KOPT-K1 (cell line): Measurements from ENCODE around the gene CCT6B.
"Not testable (repeated sequence)": the region's sequence is repeated elsewhere in the genome, so short reads cannot be mapped to it uniquely, and the experiment has no call there.

Source experiments
- H3K27ac ChIP-seq: fragments of 200-600 bp; sonication (generic); 2 replicates; pipeline ENCODE4 v1.5.1; 2016; ENCODE audit warnings: antibody characterized with exemption, mild to moderate bottlenecking, low read depth, low read length; ENCODE audit not compliant: poor library complexity, severe bottlenecking
- H3K36me3 ChIP-seq: fragments of 200-600 bp; sonication (generic); 2 replicates; pipeline ENCODE4 v1.5.1; 2017; ENCODE audit warnings: antibody characterized with exemption, mild to moderate bottlenecking, low read length, moderate library complexity; ENCODE audit not compliant: insufficient read depth
- H3K9me3 ChIP-seq: fragments of 200-600 bp; sonication (generic); 2 replicates; pipeline ENCODE4 v1.5.1; 2017; ENCODE audit warnings: antibody characterized with exemption, low read length, mild to moderate bottlenecking; ENCODE audit not compliant: insufficient read depth, poor library complexity, severe bottlenecking

CCT6B gene

GRCh38 chr17:34990921-34991365, 29.7 kb upstream of the CCT6B start:
- peaks cover 98% of the 10 kb centered on the region for H3K36me3 ChIP-seq
- no peaks in the 10 kb centered on the region for H3K9me3 ChIP-seq
- H3K27ac ChIP-seq, result no peak overlapping the region

- peaks cover 96% of the 10 kb centered on the region for H3K36me3 ChIP-seq
- no peaks in the 10 kb centered on the region for H3K9me3 ChIP-seq
- no peak overlapping the region for H3K27ac ChIP-seq
Measured at GRCh38 chr17:34989473-34989872, 28.2 kb upstream of the CCT6B start.

GRCh38 chr17:34988644-34989043, 27.4 kb upstream of the CCT6B start:
- Histone ChIP-seq H3K27ac (no peak overlapping the region), H3K9me3 (no peaks in the 10 kb centered on the region), H3K36me3 (peaks cover 88% of the 10 kb centered on the region)

- Histone ChIP-seq H3K9me3 (no peaks in the 10 kb centered on the region), H3K27ac (no peak overlapping the region), H3K36me3 (peaks cover 84% of the 10 kb centered on the region)
Measured at GRCh38 chr17:34987232-34987631, 26.0 kb upstream of the CCT6B start.

GRCh38 chr17:34981538-34982241, 20.4 kb upstream of the CCT6B start:
- Histone ChIP-seq H3K9me3 (no peaks in the 10 kb centered on the region), H3K27ac (peak overlapping the region; percentile 91), H3K36me3 (peaks cover 30% of the 10 kb centered on the region)

- Histone ChIP-seq H3K36me3 (peaks cover 23% of the 10 kb centered on the region), H3K27ac (peak overlapping the region; percentile 91), H3K9me3 (no peaks in the 10 kb centered on the region)
Measured at GRCh38 chr17:34980681-34981537, 19.6 kb upstream of the CCT6B start.

- Histone ChIP-seq H3K27ac (peak within 1 kb of the TSS; percentile 91), H3K9me3 (no peaks in the 10 kb centered on the region), H3K36me3 (peaks cover 17% of the 10 kb centered on the region)
Measured at GRCh38 chr17:34980353-34980680, 19.1 kb upstream of the CCT6B start, which contains the start of gene LIG3. LIG3 (plus strand) TSS chr17:34980512; CDS start chr17:34983006, 2,494 bp downstream.

- no peaks in the 10 kb centered on the region for H3K9me3 ChIP-seq
- peak overlapping the region; percentile 91 for H3K27ac ChIP-seq
- H3K36me3 ChIP-seq, result peaks cover 12% of the 10 kb centered on the region
Measured at GRCh38 chr17:34979650-34980352, 18.5 kb upstream of the CCT6B start.

- H3K27ac ChIP-seq, result no peak overlapping the region
- no peaks in the 10 kb centered on the region for H3K9me3 ChIP-seq
- H3K36me3 ChIP-seq, result peaks cover 10% of the 10 kb centered on the region
Measured at GRCh38 chr17:34979153-34979552, 17.9 kb upstream of the CCT6B start.

GRCh38 chr17:34974794-34975785, 13.8 kb upstream of the CCT6B start:
- no peaks in the 10 kb centered on the region for H3K36me3 ChIP-seq

GRCh38 chr17:34974179-34974578, 12.9 kb upstream of the CCT6B start:
- no peaks in the 10 kb centered on the region for H3K9me3 ChIP-seq
- no peak overlapping the region for H3K27ac ChIP-seq
- H3K36me3 ChIP-seq, result peaks cover under 1% of the 10 kb centered on the region; the same call in 1 of the 2 replicates

More at GRCh38 chr17:34974794-34975785, 13.8 kb upstream of the CCT6B start:
- no peak overlapping the region for H3K27ac ChIP-seq
- no peaks in the 10 kb centered on the region for H3K9me3 ChIP-seq

- Histone ChIP-seq H3K9me3 (no peaks in the 10 kb centered on the region), H3K36me3 (peaks cover 4% of the 10 kb centered on the region), H3K27ac (no peak overlapping the region)
Measured at GRCh38 chr17:34958438-34958837, 2.8 kb downstream of the CCT6B start.

- H3K9me3 ChIP-seq, H3K27ac ChIP-seq, H3K36me3 ChIP-seq: not testable (repeated sequence)
Measured at GRCh38 chr17:34950780-34951179, 10.5 kb downstream of the CCT6B start.

- Histone ChIP-seq H3K9me3 (no peaks in the 10 kb centered on the region), H3K27ac (no peak overlapping the region)
Measured at GRCh38 chr17:34930283-34930682, 31.0 kb downstream of the CCT6B start.

More at GRCh38 chr17:34930283-34930682, 31.0 kb downstream of the CCT6B start:
- H3K36me3 ChIP-seq, result no peaks in the 10 kb centered on the region
